ENCODE measurements around the gene SH3RF3. TPM values are rescaled to one million over a fixed set of nuclear protein-coding genes. Genes with fewer than 3 reads are reported as not detected.

Gene SH3RF3
- total RNA-seq, 1 experiment from 2014 or later: 4.9 TPM

GRCh38 chr2:109458512-109458911 is 329.5 kb downstream of the SH3RF3 start:
- H3K9me3 ChIP-seq (ENCODE audit: control insufficient read depth, insufficient read depth, low read depth, low read length): no peaks in the 10 kb centered on the region
- H3K27me3 ChIP-seq (ENCODE audit: control insufficient read depth, insufficient read depth, low read length): no peaks in the 10 kb centered on the region
- BruUV-seq (replicated peaks): no TSS peak
- TF ChIP-seq TCF7L2 (IDR thresholded peaks at IDR 0.05; ENCODE audit: low read depth, low read length): no peak
- no peak for TF ChIP-seq REST (IDR thresholded peaks at IDR 0.05; ENCODE audit: insufficient read depth in 1 of 2, low read depth in 2 of 2, low read length in 1 of 2)
- TF ChIP-seq CTCF (IDR thresholded peaks at IDR 0.05): no peak
- no peak for TF ChIP-seq SIN3A (IDR thresholded peaks at IDR 0.05; ENCODE audit: borderline replicate concordance, insufficient read depth, low read depth, low read length)
- no peak for TF ChIP-seq POLR2AphosphoS5 (IDR thresholded peaks at IDR 0.05; ENCODE audit: low read depth, low read length)
- POLR2A ChIA-PET: no interaction called here
- no peak overlapping the region for H3K4me3 ChIP-seq (ENCODE audit: low read depth in 2 of 2, low read length in 2 of 2)
- no peak for ATAC-seq
- no peak for DNase-seq (ENCODE audit: low read depth, low spot score)
- H3K27ac ChIP-seq (ENCODE audit: low read length): no peak overlapping the region
- no peaks in the 10 kb centered on the region for H3K4me1 ChIP-seq (ENCODE audit: control insufficient read depth, insufficient read depth, low read length)
- intact Hi-C loops (cut with micrococcal nuclease; ENCODE audit: unreplicated experiment): no loop called here
- CTCF ChIA-PET: no interaction called here
- H3K36me3 ChIP-seq (ENCODE audit: control insufficient read depth, insufficient read depth, low read length): no peaks in the 10 kb centered on the region
- in situ Hi-C loops (cut with HindIII; ENCODE audit: low pct_unique_long_range_greater_than_20kb, low sequenced_read_pairs): no loop called here

GRCh38 chr2:109459485-109459884 is 330.5 kb downstream of the SH3RF3 start:
- BruUV-seq (replicated peaks): no TSS peak
- Histone ChIP-seq H3K27me3 (ENCODE audit: control insufficient read depth, insufficient read depth, low read length) (no peaks in the 10 kb centered on the region), H3K36me3 (ENCODE audit: control insufficient read depth, insufficient read depth, low read length) (no peaks in the 10 kb centered on the region), H3K9me3 (ENCODE audit: control insufficient read depth, insufficient read depth, low read depth, low read length) (no peaks in the 10 kb centered on the region), H3K4me1 (ENCODE audit: control insufficient read depth, insufficient read depth, low read length) (no peaks in the 10 kb centered on the region), H3K4me3 (ENCODE audit: low read depth in 2 of 2, low read length in 2 of 2) (no peak overlapping the region), H3K27ac (ENCODE audit: low read length) (no peak overlapping the region)
- no peak for DNase-seq (ENCODE audit: low read depth, low spot score)
- intact Hi-C loops (cut with micrococcal nuclease; ENCODE audit: unreplicated experiment) (no loop called here), in situ Hi-C loops (cut with HindIII; ENCODE audit: low pct_unique_long_range_greater_than_20kb, low sequenced_read_pairs) (no loop called here)
- ChIA-PET POLR2A (no interaction called here), CTCF (no interaction called here)
- TF ChIP-seq TCF7L2 (IDR thresholded peaks at IDR 0.05; ENCODE audit: low read depth, low read length): no peak
- ATAC-seq: no peak

- DNase-seq (ENCODE audit: low read depth, low spot score): no peak
- TF ChIP-seq POLR2AphosphoS5 (IDR thresholded peaks at IDR 0.05; ENCODE audit: low read depth, low read length): no peak
- TF ChIP-seq CTCF (IDR thresholded peaks at IDR 0.05): no peak
- TF ChIP-seq REST (IDR thresholded peaks at IDR 0.05; ENCODE audit: insufficient read depth in 1 of 2, low read depth in 2 of 2, low read length in 1 of 2): no peak
- TF ChIP-seq SIN3A (IDR thresholded peaks at IDR 0.05; ENCODE audit: borderline replicate concordance, insufficient read depth, low read depth, low read length): no peak
- no peak for TF ChIP-seq TCF7L2 (IDR thresholded peaks at IDR 0.05; ENCODE audit: low read depth, low read length)
- ATAC-seq: no peak
These were observed 331.7 kb downstream of the SH3RF3 start for GRCh38 chr2:109460553-109461324.

More at GRCh38 chr2:109460553-109461324, 331.7 kb downstream of the SH3RF3 start:
- in situ Hi-C loops (cut with HindIII; ENCODE audit: low pct_unique_long_range_greater_than_20kb, low sequenced_read_pairs) (no loop called here), intact Hi-C loops (cut with micrococcal nuclease; ENCODE audit: unreplicated experiment) (no loop called here)
- Histone ChIP-seq H3K27ac (ENCODE audit: low read length) (no peak overlapping the region), H3K4me1 (ENCODE audit: control insufficient read depth, insufficient read depth, low read length) (no peaks in the 10 kb centered on the region), H3K36me3 (ENCODE audit: control insufficient read depth, insufficient read depth, low read length) (no peaks in the 10 kb centered on the region), H3K27me3 (ENCODE audit: control insufficient read depth, insufficient read depth, low read length) (no peaks in the 10 kb centered on the region), H3K9me3 (ENCODE audit: control insufficient read depth, insufficient read depth, low read depth, low read length) (no peaks in the 10 kb centered on the region), H3K4me3 (ENCODE audit: low read depth in 2 of 2, low read length in 2 of 2) (no peak overlapping the region)
- BruUV-seq (replicated peaks): no TSS peak
- ChIA-PET POLR2A (no interaction called here), CTCF (no interaction called here)

All from Panc1 (cell line).